Transverse colon (tissue), 4 donors: Measurements from ENCODE around the gene SHC3.

Source experiments
- EP300 ChIP-seq: sonication (generic); formaldehyde crosslinking; IDR thresholded peaks from one replicate; pipeline ENCODE4 v1.6.1; 2017; ENCODE audit warnings: antibody characterized with exemption, low read depth
- POLR2A ChIP-seq: fragments of 450-650 bp; IDR thresholded peaks from one replicate; pipeline ENCODE4 v1.6.1; 2016; ENCODE audit warnings: antibody characterized with exemption, mild to moderate bottlenecking, moderate library complexity
- POLR2AphosphoS5 ChIP-seq, 3 donors: sonication (generic); formaldehyde crosslinking; IDR thresholded peaks; one replicate each; pipeline ENCODE4 v1.6.1; 2016; ENCODE audit warnings: antibody characterized with exemption in 3 of 3
- TF ChIP-seq, protein P1 (sequence below), 5 experiments: fragments of 200-600 bp in 3 of 5; fragments of 450-650 bp in 2 of 5; sonication (generic) in 3 of 5; IDR thresholded peaks; 1 replicate in 2 of 5; 2 replicates in 3 of 5; pipeline ENCODE4 v1.5.1; 2016 to 2017; ENCODE audit warnings: antibody characterized with exemption in 5 of 5, inconsistent platforms in 3 of 5, mild to moderate bottlenecking in 2 of 5, moderate library complexity in 1 of 5

- TF ChIP-seq, protein P1, sequence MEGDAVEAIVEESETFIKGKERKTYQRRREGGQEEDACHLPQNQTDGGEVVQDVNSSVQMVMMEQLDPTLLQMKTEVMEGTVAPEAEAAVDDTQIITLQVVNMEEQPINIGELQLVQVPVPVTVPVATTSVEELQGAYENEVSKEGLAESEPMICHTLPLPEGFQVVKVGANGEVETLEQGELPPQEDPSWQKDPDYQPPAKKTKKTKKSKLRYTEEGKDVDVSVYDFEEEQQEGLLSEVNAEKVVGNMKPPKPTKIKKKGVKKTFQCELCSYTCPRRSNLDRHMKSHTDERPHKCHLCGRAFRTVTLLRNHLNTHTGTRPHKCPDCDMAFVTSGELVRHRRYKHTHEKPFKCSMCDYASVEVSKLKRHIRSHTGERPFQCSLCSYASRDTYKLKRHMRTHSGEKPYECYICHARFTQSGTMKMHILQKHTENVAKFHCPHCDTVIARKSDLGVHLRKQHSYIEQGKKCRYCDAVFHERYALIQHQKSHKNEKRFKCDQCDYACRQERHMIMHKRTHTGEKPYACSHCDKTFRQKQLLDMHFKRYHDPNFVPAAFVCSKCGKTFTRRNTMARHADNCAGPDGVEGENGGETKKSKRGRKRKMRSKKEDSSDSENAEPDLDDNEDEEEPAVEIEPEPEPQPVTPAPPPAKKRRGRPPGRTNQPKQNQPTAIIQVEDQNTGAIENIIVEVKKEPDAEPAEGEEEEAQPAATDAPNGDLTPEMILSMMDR (IDR thresholded peaks at IDR 0.05): no peak
- no peak for TF ChIP-seq POLR2A
- no peak for TF ChIP-seq POLR2AphosphoS5 (IDR thresholded peaks at IDR 0.05)
- TF ChIP-seq EP300: no peak
These were observed 12.7 kb downstream of the SHC3 start for GRCh38 chr9:89165880-89166279.
